Measurements from ENCODE around the gene CCDC88A. TPM values are rescaled to one million over a fixed set of nuclear protein-coding genes. Genes with fewer than 3 reads are reported as not detected.

Gene CCDC88A
- total and polyA plus RNA-seq, 2 donors (not counting 1 experiment from before 2014, with no cell fraction given): 40.8 to 56.5 TPM

- H3K36me3 ChIP-seq (ENCODE audit: control insufficient read depth, insufficient read depth, low read length): peaks cover 2% of the 10 kb centered on the region
- H3K79me2 ChIP-seq (ENCODE audit: control insufficient read depth, insufficient read depth, low read length): peaks cover 8% of the 10 kb centered on the region
- H3K4me3 ChIP-seq (replicated peaks in 1 of 4; ENCODE audit: control extremely low read depth in 1 of 4, insufficient read depth in 1 of 4, low read depth in 3 of 4, low read length in 4 of 4): no peak overlapping the region
- no peaks in the 10 kb centered on the region for H3K4me1 ChIP-seq (ENCODE audit: control insufficient read depth, extremely low read depth, insufficient read depth, low read length)
- no peak overlapping the region for H3K9ac ChIP-seq (ENCODE audit: insufficient read depth, low read length)
- no peak overlapping the region for H2AFZ ChIP-seq (ENCODE audit: low read length)
- H3K27ac ChIP-seq (ENCODE audit: insufficient read depth, low read length): no peak overlapping the region
- H3K9me3 ChIP-seq (ENCODE audit: control insufficient read depth, insufficient read depth, low read depth, low read length): no peaks in the 10 kb centered on the region
- no peak overlapping the region for H3K4me2 ChIP-seq (ENCODE audit: extremely low read depth, insufficient read depth, low read length)
- TF ChIP-seq EZH2 (IDR thresholded peaks at IDR 0.05; ENCODE audit: low read length, missing control alignments) (no peak), CTCF (conservative IDR thresholded peaks at IDR 0.05 in 1 of 2, IDR thresholded peaks at IDR 0.05 in 1 of 2; ENCODE audit: low read depth in 1 of 2, low read length in 2 of 2) (no peak)
- no peaks in the 10 kb centered on the region for H3K27me3 ChIP-seq (ENCODE audit: control insufficient read depth, insufficient read depth, low read length)
- DNase-seq (ENCODE audit: low read depth in 2 of 2): peak in 1 of 2 donors; percentile 37
- no peaks in the 10 kb centered on the region for H4K20me1 ChIP-seq (ENCODE audit: control insufficient read depth, extremely low read depth, insufficient read depth, low read length)
Observed at GRCh38 chr2:55403256-55403998, 16.2 kb downstream of the CCDC88A start.

GRCh38 chr2:55401124-55401523, 18.5 kb downstream of the CCDC88A start:
- no peaks in the 10 kb centered on the region for H4K20me1 ChIP-seq (ENCODE audit: control insufficient read depth, extremely low read depth, insufficient read depth, low read length)
- H3K4me3 ChIP-seq (replicated peaks in 1 of 4; ENCODE audit: control extremely low read depth in 1 of 4, insufficient read depth in 1 of 4, low read depth in 3 of 4, low read length in 4 of 4): no peak overlapping the region
- peaks cover 2% of the 10 kb centered on the region for H3K79me2 ChIP-seq (ENCODE audit: control insufficient read depth, insufficient read depth, low read length)
- no peak overlapping the region for H3K4me2 ChIP-seq (ENCODE audit: extremely low read depth, insufficient read depth, low read length)
- H3K4me1 ChIP-seq (ENCODE audit: control insufficient read depth, extremely low read depth, insufficient read depth, low read length): no peaks in the 10 kb centered on the region
- H3K27ac ChIP-seq (ENCODE audit: insufficient read depth, low read length): no peak overlapping the region
- no peaks in the 10 kb centered on the region for H3K9me3 ChIP-seq (ENCODE audit: control insufficient read depth, insufficient read depth, low read depth, low read length)
- TF ChIP-seq CTCF (conservative IDR thresholded peaks at IDR 0.05 in 1 of 2, IDR thresholded peaks at IDR 0.05 in 1 of 2; ENCODE audit: low read depth in 1 of 2, low read length in 2 of 2): no peak
- no peak for TF ChIP-seq EZH2 (IDR thresholded peaks at IDR 0.05; ENCODE audit: low read length, missing control alignments)
- H3K36me3 ChIP-seq (ENCODE audit: control insufficient read depth, insufficient read depth, low read length): peaks cover 2% of the 10 kb centered on the region
- DNase-seq (ENCODE audit: low read depth in 2 of 2): no peak
- no peak overlapping the region for H3K9ac ChIP-seq (ENCODE audit: insufficient read depth, low read length)
- H3K27me3 ChIP-seq (ENCODE audit: control insufficient read depth, insufficient read depth, low read length): no peaks in the 10 kb centered on the region
- H2AFZ ChIP-seq (ENCODE audit: low read length): no peak overlapping the region

GRCh38 chr2:55400332-55400731, 19.3 kb downstream of the CCDC88A start:
- Histone ChIP-seq H3K4me2 (ENCODE audit: extremely low read depth, insufficient read depth, low read length) (no peak overlapping the region), H3K4me3 (replicated peaks in 1 of 4; ENCODE audit: control extremely low read depth in 1 of 4, insufficient read depth in 1 of 4, low read depth in 3 of 4, low read length in 4 of 4) (no peak overlapping the region), H3K79me2 (ENCODE audit: control insufficient read depth, insufficient read depth, low read length) (peaks cover 2% of the 10 kb centered on the region), H3K9me3 (ENCODE audit: control insufficient read depth, insufficient read depth, low read depth, low read length) (no peaks in the 10 kb centered on the region), H2AFZ (ENCODE audit: low read length) (no peak overlapping the region), H4K20me1 (ENCODE audit: control insufficient read depth, extremely low read depth, insufficient read depth, low read length) (no peaks in the 10 kb centered on the region), H3K4me1 (ENCODE audit: control insufficient read depth, extremely low read depth, insufficient read depth, low read length) (no peaks in the 10 kb centered on the region), H3K9ac (ENCODE audit: insufficient read depth, low read length) (no peak overlapping the region), H3K27ac (ENCODE audit: insufficient read depth, low read length) (no peak overlapping the region), H3K36me3 (ENCODE audit: control insufficient read depth, insufficient read depth, low read length) (peaks cover under 1% of the 10 kb centered on the region), H3K27me3 (ENCODE audit: control insufficient read depth, insufficient read depth, low read length) (no peaks in the 10 kb centered on the region)
- no peak for DNase-seq (ENCODE audit: low read depth in 2 of 2)
- no peak for TF ChIP-seq EZH2 (IDR thresholded peaks at IDR 0.05; ENCODE audit: low read length, missing control alignments)
- TF ChIP-seq CTCF (conservative IDR thresholded peaks at IDR 0.05 in 1 of 2, IDR thresholded peaks at IDR 0.05 in 1 of 2; ENCODE audit: low read depth in 1 of 2, low read length in 2 of 2): no peak

Measured in fibroblast of lung (primary cell).